Peyer's patch (tissue), 4 donors: ENCODE data around the gene ACO1. TPM values are rescaled to one million over a fixed set of nuclear protein-coding genes. Genes with fewer than 3 reads are reported as not detected.

Source experiments
- DNase-seq, 3 donors: peaks; one replicate each; pipeline ENCODE4 v3.0.0-alpha.2; 2017 to 2019
- H3K27ac ChIP-seq, 4 donors: fragments of 200-600 bp; sonication (generic); one replicate each; pipeline ENCODE4 v1.5.1; 2016 to 2019
- H3K27me3 ChIP-seq, 2 donors: fragments of 200-600 bp; sonication (generic); one replicate each; pipeline ENCODE4 v1.5.1; 2019
- H3K36me3 ChIP-seq, 3 donors: fragments of 200-600 bp; sonication (generic); one replicate each; pipeline ENCODE4 v1.5.1; 2016 to 2019
- H3K4me1 ChIP-seq, 4 donors: fragments of 200-600 bp; sonication (generic); one replicate each; pipeline ENCODE4 v1.5.1; 2016 to 2019
- H3K4me3 ChIP-seq, 4 donors: fragments of 200-600 bp; sonication (generic); 1 replicate in 3 of 4; 2 replicates in 1 of 4; pipeline ENCODE4 v1.5.1; 2016 to 2019; ENCODE audit warnings: mild to moderate bottlenecking in 1 of 4
- H3K9me3 ChIP-seq, 4 donors: fragments of 200-600 bp; sonication (generic); one replicate each; pipeline ENCODE4 v1.5.1; 2016 to 2019; ENCODE audit warnings: mild to moderate bottlenecking in 1 of 4
- CTCF ChIP-seq, 6 experiments: fragments of 450-650 bp in 4 of 6; fragments of 200-600 bp in 2 of 6; sonication (generic) in 1 of 6; IDR thresholded peaks; one replicate each; pipeline ENCODE4 v1.5.1; 2017 to 2019; ENCODE audit warnings: antibody characterized with exemption in 6 of 6, mild to moderate bottlenecking in 3 of 6, moderate library complexity in 1 of 6
- POLR2A ChIP-seq, 2 donors: fragments of 450-650 bp; IDR thresholded peaks; one replicate each; pipeline ENCODE4 v1.5.1; 2017; ENCODE audit warnings: antibody characterized with exemption in 2 of 2, mild to moderate bottlenecking in 2 of 2, moderate library complexity in 2 of 2
- total RNA-seq, 4 donors: library from RNA; depleted of rRNA; stranded (reverse); fragments of >200 nt; gene quantifications; one replicate each; pipeline ENCODE4 v1.1.0, GENCODE V29; 2016

The ACO1 gene
- total RNA-seq, 4 donors from 2014 or later, result 22.3 to 61.8 (median 51.7) TPM

- peak overlapping the region; percentile 77 to 85 (median 80) for H3K27ac ChIP-seq
- H3K9me3 ChIP-seq, result no peaks in the 10 kb centered on the region
- peak overlapping the region; percentile 62 to 82 (median 67) for H3K4me3 ChIP-seq
- no peaks in the 10 kb centered on the region for H3K27me3 ChIP-seq
- H3K4me1 ChIP-seq, result peaks cover 0 to 13% (median 2%) of the 10 kb centered on the region in 4 donors
- TF ChIP-seq CTCF (IDR thresholded peaks at IDR 0.05) (no peak), POLR2A (IDR thresholded peaks at IDR 0.05) (no peak)
- H3K36me3 ChIP-seq, result no peaks in the 10 kb centered on the region
- no peak for DNase-seq
These were observed 875 bp downstream of the ACO1 start for GRCh38 chr9:32385152-32385884.

GRCh38 chr9:32385885-32386283, 1.4 kb downstream of the ACO1 start:
- Histone ChIP-seq H3K9me3 (no peaks in the 10 kb centered on the region), H3K27me3 (no peaks in the 10 kb centered on the region), H3K4me1 (peaks cover 0 to 13% (median 2%) of the 10 kb centered on the region in 4 donors), H3K36me3 (no peaks in the 10 kb centered on the region), H3K27ac (no peak overlapping the region), H3K4me3 (peak overlapping the region in 1 of 4 donors; percentile 3)
- no peak for DNase-seq
- TF ChIP-seq POLR2A (IDR thresholded peaks at IDR 0.05), result no peak
- no peak for TF ChIP-seq CTCF (IDR thresholded peaks at IDR 0.05)

GRCh38 chr9:32387256-32387655, 2.8 kb downstream of the ACO1 start:
- no peak overlapping the region for H3K4me3 ChIP-seq
- no peaks in the 10 kb centered on the region for H3K36me3 ChIP-seq
- H3K4me1 ChIP-seq, result peaks cover 0 to 13% (median 2%) of the 10 kb centered on the region in 4 donors
- H3K27me3 ChIP-seq, result no peaks in the 10 kb centered on the region
- no peaks in the 10 kb centered on the region for H3K9me3 ChIP-seq
- DNase-seq, result no peak
- TF ChIP-seq CTCF (IDR thresholded peaks at IDR 0.05) (no peak), POLR2A (IDR thresholded peaks at IDR 0.05) (no peak)
- no peak overlapping the region for H3K27ac ChIP-seq

- Histone ChIP-seq H3K27ac (no peak overlapping the region), H3K36me3 (no peaks in the 10 kb centered on the region), H3K27me3 (no peaks in the 10 kb centered on the region), H3K4me3 (no peak overlapping the region), H3K4me1 (peaks cover 0 to 17% (median 2%) of the 10 kb centered on the region in 4 donors), H3K9me3 (no peaks in the 10 kb centered on the region)
- no peak for DNase-seq
- TF ChIP-seq POLR2A (IDR thresholded peaks at IDR 0.05), result no peak
- TF ChIP-seq CTCF (IDR thresholded peaks at IDR 0.05), result no peak
These were observed 4.9 kb downstream of the ACO1 start for GRCh38 chr9:32389365-32389764.

GRCh38 chr9:32393911-32394310, 9.5 kb downstream of the ACO1 start:
- H3K9me3 ChIP-seq, result no peaks in the 10 kb centered on the region
- H3K27me3 ChIP-seq, result no peaks in the 10 kb centered on the region
- H3K4me3 ChIP-seq, result no peak overlapping the region
- peaks cover 0 to 5% (median 0%) of the 10 kb centered on the region in 4 donors for H3K4me1 ChIP-seq
- TF ChIP-seq POLR2A (IDR thresholded peaks at IDR 0.05), result no peak
- TF ChIP-seq CTCF (IDR thresholded peaks at IDR 0.05), result no peak
- no peaks in the 10 kb centered on the region for H3K36me3 ChIP-seq
- no peak overlapping the region for H3K27ac ChIP-seq
- DNase-seq, result no peak
